Hair follicular keratinocyte (primary cell): ENCODE measurements around the gene ITGBL1. TPM values are rescaled to one million over a fixed set of nuclear protein-coding genes. Genes with fewer than 3 reads are reported as not detected.

Experiments used
- total RNA-seq: library from RNA; depleted of rRNA; stranded (reverse); fragments of >200 nt; gene quantifications from 2 replicates; pipeline ENCODE4 v1.2.3, GENCODE V29; 2015

ITGBL1 gene
- total RNA-seq, result 1.0 and 2.8 TPM in 2 replicates

GRCh38 chr13:101452519-101453485, at the start of gene ITGBL1:
ITGBL1 (plus strand) TSS chr13:101452675; CDS start chr13:101452834, 159 bp downstream.

GRCh38 chr13:101416181-101417042, 36.1 kb upstream of the ITGBL1 start, which contains the start of gene NALCN:
NALCN (minus strand) TSS chr13:101416508; CDS start chr13:101399126, 17,382 bp downstream.

Other genes with a start within 250 kb of the ITGBL1 start
- gene NALCN, start 36.2 kb upstream of the ITGBL1 start, total RNA-seq, result 0.46 TPM in 1 of 2 replicates, not detected in the other